HepG2 (cell line): ENCODE data around the gene TOR1A. TPM values are rescaled to one million over a fixed set of nuclear protein-coding genes. Genes with fewer than 3 reads are reported as not detected.

ENCODE experiments used
- ATAC-seq: fragments of 200-7000 bp; cut with Tn5 transposase; 3 replicates; pipeline ENCODE4 v1.9.1; 2020; ENCODE audit warnings: mild to moderate bottlenecking, moderate library complexity
- BruUV-seq: library from RNA; stranded (reverse); fragments of 400-500 nt; replicated peaks from 2 replicates; lab custom pipeline; 2021; lab: Mats Ljungman, UMichigan
- CTCF ChIA-PET: fragments of 300-600 bp; formaldehyde crosslinking; extraction: SDS; loops from one replicate; lab custom pipeline; 2021; ENCODE audit warnings: low total read pairs, inconsistent platforms, low intra/inter-chr PET ratio; lab: Yijun Ruan, JAX
- POLR2A ChIA-PET: fragments of 350-600 bp; sonication (Branson Sonifier 250); formaldehyde crosslinking; loops from one replicate; lab custom pipeline; 2020; ENCODE audit warnings: antibody characterized with exemption, inconsistent platforms; lab: Yijun Ruan, JAX
- DNase-seq: peaks from one replicate; pipeline ENCODE4 v3.0.0-alpha.2; 2015; ENCODE audit warnings: low spot score
- FAIRE-seq: peaks from 3 replicates; lab custom pipeline; 2011; peaks lifted over from hg19 to GRCh38; lab: Jason Lieb, UNC
- H2AFZ ChIP-seq: one replicate; pipeline ENCODE4 v1.6.1; 2011; ENCODE audit warnings: low read length, inconsistent platforms
- H3K27ac ChIP-seq: fragments of 300-600 bp; 3 replicates; pipeline ENCODE4 v1.8.0; 2011; ENCODE audit warnings: mixed run types, mild to moderate bottlenecking, mixed read lengths, low read length, inconsistent platforms; ENCODE audit not compliant: insufficient read depth; ENCODE audit errors: extremely low read length
- H3K27me3 ChIP-seq, 2 experiments: fragments of 200-600 bp in 1 of 2; 2 replicates in 1 of 2; 3 replicates in 1 of 2; pipeline versions ENCODE4 v1.6.0 to v1.8.0; 2011; ENCODE audit warnings: low read length in 2 of 2, mild to moderate bottlenecking in 2 of 2, moderate library complexity in 2 of 2, inconsistent platforms in 1 of 2; ENCODE audit not compliant: insufficient read depth in 2 of 2, control insufficient read depth in 1 of 2
- H3K36me3 ChIP-seq, 2 experiments: fragments of 200-600 bp in 1 of 2; replicated peaks in 1 of 2; 2 replicates in 1 of 2; 3 replicates in 1 of 2; pipeline versions ENCODE4 v1.5.1 to v1.8.0; 2011; ENCODE audit warnings: low read length in 2 of 2, inconsistent platforms in 1 of 2; ENCODE audit not compliant: insufficient read depth in 2 of 2, control insufficient read depth in 1 of 2
- H3K4me1 ChIP-seq: 2 replicates; pipeline ENCODE4 v1.5.1; 2012; ENCODE audit warnings: low read length, inconsistent platforms; ENCODE audit not compliant: insufficient read depth
- H3K4me2 ChIP-seq: 2 replicates; pipeline ENCODE4 v1.6.0; 2011; ENCODE audit warnings: low read depth, low read length, inconsistent platforms
- H3K4me3 ChIP-seq, 3 experiments: fragments of 200-600 bp in 1 of 3; sonication (generic), shearing (Covaris generic) in 1 of 3; replicated peaks in 1 of 3; 2 replicates each; pipeline ENCODE4 v1.5.1; 2011 to 2016; ENCODE audit warnings: low read length in 3 of 3, inconsistent platforms in 2 of 3, low read depth in 2 of 3, mild to moderate bottlenecking in 2 of 3, control low read depth in 1 of 3, mixed read lengths in 1 of 3; ENCODE audit not compliant: insufficient read depth in 1 of 3
- H3K79me2 ChIP-seq: one replicate; pipeline ENCODE4 v1.6.1; 2011; ENCODE audit warnings: low read length, inconsistent platforms; ENCODE audit not compliant: insufficient read depth
- H3K9ac ChIP-seq: 2 replicates; pipeline ENCODE4 v1.6.0; 2011; ENCODE audit warnings: mild to moderate bottlenecking, low read depth, low read length, inconsistent platforms; ENCODE audit not compliant: insufficient read depth
- H3K9me3 ChIP-seq: 2 replicates; pipeline ENCODE4 v1.5.1; 2012; ENCODE audit warnings: mild to moderate bottlenecking, low read length
- H4K20me1 ChIP-seq: 2 replicates; pipeline ENCODE4 v1.6.0; 2011; ENCODE audit warnings: inconsistent platforms, mild to moderate bottlenecking, low read length, moderate library complexity; ENCODE audit not compliant: insufficient read depth
- ATF3 ChIP-seq: sonication (generic); formaldehyde crosslinking; IDR thresholded peaks from 2 replicates; pipeline ENCODE4 v1.4.0; 2020; ENCODE audit warnings: missing genetic modification reagents
- ATF7-NPFF ChIP-seq: sonication (generic); formaldehyde crosslinking; IDR thresholded peaks from 2 replicates; pipeline ENCODE4 v1.8.1; 2023; ENCODE audit warnings: mild to moderate bottlenecking, low read depth, missing genetic modification reagents, moderate library complexity
- IRF9 ChIP-seq: sonication (generic); formaldehyde crosslinking; IDR thresholded peaks from 2 replicates; pipeline ENCODE4 v1.8.0; 2022; ENCODE audit warnings: missing genetic modification reagents, mild to moderate bottlenecking, borderline replicate concordance
- MTF1 ChIP-seq: sonication (generic); formaldehyde crosslinking; IDR thresholded peaks from 2 replicates; pipeline ENCODE4 v1.5.0; 2020; ENCODE audit warnings: missing genetic modification reagents
- NR2F6 ChIP-seq, 2 experiments: IDR thresholded peaks; 2 replicates each; pipeline ENCODE4 v1.6.1; 2016; ENCODE audit warnings: antibody characterized with exemption in 1 of 2, mild to moderate bottlenecking in 1 of 2
- ZNF160 ChIP-seq: sonication (generic); formaldehyde crosslinking; IDR thresholded peaks from 2 replicates; pipeline ENCODE4 v1.8.0; 2022; ENCODE audit warnings: mild to moderate bottlenecking, inconsistent platforms, missing genetic modification reagents
- ZNF275 ChIP-seq: sonication (generic); formaldehyde crosslinking; IDR thresholded peaks from 2 replicates; pipeline ENCODE4 v1.8.0; 2022; ENCODE audit warnings: missing genetic modification reagents, mild to moderate bottlenecking, inconsistent platforms, borderline replicate concordance
- ZNF431 ChIP-seq: sonication (generic); formaldehyde crosslinking; IDR thresholded peaks from 2 replicates; pipeline ENCODE4 v1.9.0; 2022; ENCODE audit warnings: missing genetic modification reagents, low read depth, mild to moderate bottlenecking, borderline replicate concordance
- ZNF460 ChIP-seq: sonication (generic); formaldehyde crosslinking; IDR thresholded peaks from 2 replicates; pipeline ENCODE4 v1.5.1; 2020; ENCODE audit warnings: missing genetic modification reagents, mild to moderate bottlenecking, borderline replicate concordance
- WGBS: methylation state at CpG from one replicate; pipeline ENCODE4 v1.1.6; 2017; ENCODE audit warnings: low lambda C conversion rate; 5-methylcytosine and 5-hydroxymethylcytosine counted together
- in situ Hi-C: cut with HindIII; loops from 2 replicates; pipeline ENCODE4 v1.10.0; 2017; ENCODE audit warnings: low pct_unique_long_range_greater_than_20kb; ENCODE audit not compliant: extremely low pct_ligation_motif_present
- intact Hi-C: fragments of 100-400 bp; cut with micrococcal nuclease; formaldehyde crosslinking; loops from one replicate; pipeline ENCODE4 v1.10.0; 2022; ENCODE audit not compliant: unreplicated experiment
- polyA plus RNA-seq, 8 experiments: library from polyadenylated mRNA; depleted of rRNA in 3 of 8; stranded (reverse) in 7 of 8; unstranded in 1 of 8; fragments of >200 nt; fragmentation: Illumina TruSeq in 4 of 8; extraction: Trizol in 4 of 8; gene quantifications; 2 replicates each; pipeline versions ENCODE4 v1.2.1 to v1.2.3, GENCODE V29; 2011 to 2016; ENCODE audit warnings: low read depth in 4 of 8, missing spikeins in 1 of 8, mixed read lengths in 1 of 8; ENCODE audit not compliant: insufficient read depth in 1 of 8
- total RNA-seq, 5 experiments: library from RNA; depleted of rRNA; stranded (reverse); fragments of >200 nt; fragmentation: Illumina TruSeq; extraction: Trizol; gene quantifications; 2 replicates each; pipeline ENCODE4 v1.2.3, GENCODE V29; 2016; ENCODE audit warnings: low read depth in 1 of 5

Gene TOR1A
- total and polyA plus RNA-seq, 2 of the 13 experiments (the other 11 are each of a cell fraction or from before 2014, with no cell fraction given) = 31.6 to 41.4 TPM

GRCh38 chr9:129848712-129849441 lies 24.9 kb upstream of the TOR1A start:
- Histone ChIP-seq H2AFZ (no peak overlapping the region), H3K4me2 (no peak overlapping the region), H3K9me3 (no peaks in the 10 kb centered on the region), H3K27ac (no peak overlapping the region), H3K79me2 (no peaks in the 10 kb centered on the region), H3K36me3 (peaks cover 3 to 9% of the 10 kb centered on the region in 2 experiments; a peak in 3 of 5 replicates), H3K27me3 (no peaks in the 10 kb centered on the region), H3K4me1 (no peaks in the 10 kb centered on the region), H4K20me1 (no peaks in the 10 kb centered on the region), H3K9ac (no peak overlapping the region), H3K4me3 (no peak overlapping the region)
- FAIRE-seq (no peak), ATAC-seq (no peak), DNase-seq (no peak)
- WGBS = 80% methylated on average over 4 of the region's 4 CpGs
- ChIA-PET CTCF (no interaction called here), POLR2A (no interaction called here)
- BruUV-seq = no TSS peak
- in situ Hi-C loops (no loop called here), intact Hi-C loops (no loop called here)
- TF ChIP-seq NR2F6 (IDR thresholded peaks at IDR 0.05) (no peak), NR2F6 (CRISPR knock-in tag; IDR thresholded peaks at IDR 0.05) (no peak), ZNF431 (CRISPR knock-in tag) (no peak), ATF3 (CRISPR knock-in tag) (no peak), ZNF160 (CRISPR knock-in tag) (no peak), ZNF460 (CRISPR knock-in tag) (no peak), ZNF275 (CRISPR knock-in tag) (no peak), ATF7-NPFF (CRISPR knock-in tag) (no peak), IRF9 (CRISPR knock-in tag) (no peak), MTF1 (no peak)
